GM12872 (cell line): ENCODE measurements around the gene NGDN.

ENCODE experiments used
- TF ChIP-seq, protein P1 (sequence below): IDR thresholded peaks from 3 replicates; pipeline ENCODE4 v1.5.1; 2011; ENCODE audit warnings: low read depth, mild to moderate bottlenecking, low read length, moderate library complexity; ENCODE audit not compliant: insufficient read depth

Gene NGDN

DNA sequence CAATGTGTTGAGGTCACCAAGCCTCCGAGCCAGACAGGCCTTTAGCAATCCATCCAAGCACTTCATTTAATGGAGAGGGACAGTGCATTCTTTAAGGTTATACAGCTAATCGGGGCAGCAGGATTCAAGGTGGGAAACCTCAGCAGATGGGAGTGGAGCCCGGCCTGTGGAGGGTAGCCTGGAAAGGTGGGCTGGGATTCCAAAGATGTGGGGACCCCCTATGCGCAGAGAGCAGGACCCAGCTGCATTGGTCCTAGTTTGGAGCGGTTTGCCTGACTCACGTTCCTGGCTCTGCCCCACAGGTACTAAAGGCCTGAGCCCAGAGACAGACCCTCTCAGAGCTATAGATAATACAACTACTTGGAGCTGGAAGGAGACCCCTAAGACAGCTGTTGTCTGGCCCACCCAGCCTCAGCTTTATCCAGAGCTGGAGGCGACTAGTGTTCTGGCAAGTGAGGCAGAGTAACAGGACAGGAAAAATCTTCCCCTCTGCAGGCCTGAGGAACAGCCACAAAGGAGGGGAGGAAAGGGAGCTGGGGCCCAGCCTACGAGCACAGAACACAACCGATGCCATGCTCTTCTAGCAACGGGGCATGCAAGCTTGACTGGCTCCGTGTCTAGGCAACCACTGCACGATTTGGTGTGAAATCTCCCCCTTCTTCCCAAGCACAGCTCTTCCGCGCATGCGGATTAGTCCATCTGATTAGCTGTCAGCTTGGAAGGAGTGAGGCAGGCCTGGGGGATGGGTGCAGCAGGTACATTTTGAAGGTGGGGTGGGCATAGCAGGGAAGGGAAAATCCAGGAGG, 33.0 kb upstream of the NGDN start:
- TF ChIP-seq, protein P1, sequence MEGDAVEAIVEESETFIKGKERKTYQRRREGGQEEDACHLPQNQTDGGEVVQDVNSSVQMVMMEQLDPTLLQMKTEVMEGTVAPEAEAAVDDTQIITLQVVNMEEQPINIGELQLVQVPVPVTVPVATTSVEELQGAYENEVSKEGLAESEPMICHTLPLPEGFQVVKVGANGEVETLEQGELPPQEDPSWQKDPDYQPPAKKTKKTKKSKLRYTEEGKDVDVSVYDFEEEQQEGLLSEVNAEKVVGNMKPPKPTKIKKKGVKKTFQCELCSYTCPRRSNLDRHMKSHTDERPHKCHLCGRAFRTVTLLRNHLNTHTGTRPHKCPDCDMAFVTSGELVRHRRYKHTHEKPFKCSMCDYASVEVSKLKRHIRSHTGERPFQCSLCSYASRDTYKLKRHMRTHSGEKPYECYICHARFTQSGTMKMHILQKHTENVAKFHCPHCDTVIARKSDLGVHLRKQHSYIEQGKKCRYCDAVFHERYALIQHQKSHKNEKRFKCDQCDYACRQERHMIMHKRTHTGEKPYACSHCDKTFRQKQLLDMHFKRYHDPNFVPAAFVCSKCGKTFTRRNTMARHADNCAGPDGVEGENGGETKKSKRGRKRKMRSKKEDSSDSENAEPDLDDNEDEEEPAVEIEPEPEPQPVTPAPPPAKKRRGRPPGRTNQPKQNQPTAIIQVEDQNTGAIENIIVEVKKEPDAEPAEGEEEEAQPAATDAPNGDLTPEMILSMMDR: no peak

DNA sequence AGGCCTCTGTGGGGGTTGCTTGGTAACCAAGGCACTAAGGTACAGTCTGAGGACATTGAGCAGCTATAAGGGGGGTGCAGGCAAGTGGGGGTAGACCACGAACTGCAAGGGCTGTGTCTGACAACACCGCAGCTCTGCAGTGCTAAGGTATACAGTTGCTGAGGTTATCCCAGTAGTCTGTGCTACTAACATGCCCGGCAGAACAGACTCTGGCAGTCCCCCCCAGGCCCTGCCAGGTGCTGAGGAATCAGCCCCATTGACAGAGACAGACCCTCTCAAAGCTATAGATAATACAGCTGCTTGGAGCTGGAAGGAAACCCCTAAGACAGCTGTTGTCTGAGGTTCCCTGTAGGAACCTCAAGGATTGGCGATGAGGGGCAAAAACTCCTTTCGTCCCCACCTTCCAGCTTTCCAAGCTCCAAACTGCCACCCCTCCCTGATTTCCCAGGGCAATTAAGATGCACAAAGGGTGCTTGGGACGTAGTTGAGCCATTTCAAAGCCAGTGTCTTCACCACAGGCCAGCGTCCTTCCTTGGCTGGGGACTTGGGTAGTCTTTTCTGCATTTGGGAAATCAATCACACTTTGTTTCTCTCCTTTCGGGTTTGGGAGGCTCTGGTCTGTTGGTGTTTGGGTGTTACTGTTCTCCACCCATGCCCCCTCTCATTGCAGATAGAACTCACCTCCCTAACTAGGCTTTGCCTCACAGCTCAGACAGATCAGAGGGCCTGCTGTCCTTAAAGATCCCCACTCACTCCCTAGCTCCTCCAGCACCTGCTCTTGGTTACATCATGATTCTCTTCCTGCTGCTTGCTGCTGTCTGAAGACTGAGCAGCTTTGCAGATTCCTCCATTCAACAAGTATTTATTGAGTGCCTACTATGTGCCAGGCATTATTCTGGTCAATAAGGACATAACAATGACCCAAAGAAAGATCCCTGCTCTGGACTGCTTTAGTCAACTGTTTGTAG, 32.1 kb upstream of the NGDN start:
- TF ChIP-seq, protein P1: no peak

DNA sequence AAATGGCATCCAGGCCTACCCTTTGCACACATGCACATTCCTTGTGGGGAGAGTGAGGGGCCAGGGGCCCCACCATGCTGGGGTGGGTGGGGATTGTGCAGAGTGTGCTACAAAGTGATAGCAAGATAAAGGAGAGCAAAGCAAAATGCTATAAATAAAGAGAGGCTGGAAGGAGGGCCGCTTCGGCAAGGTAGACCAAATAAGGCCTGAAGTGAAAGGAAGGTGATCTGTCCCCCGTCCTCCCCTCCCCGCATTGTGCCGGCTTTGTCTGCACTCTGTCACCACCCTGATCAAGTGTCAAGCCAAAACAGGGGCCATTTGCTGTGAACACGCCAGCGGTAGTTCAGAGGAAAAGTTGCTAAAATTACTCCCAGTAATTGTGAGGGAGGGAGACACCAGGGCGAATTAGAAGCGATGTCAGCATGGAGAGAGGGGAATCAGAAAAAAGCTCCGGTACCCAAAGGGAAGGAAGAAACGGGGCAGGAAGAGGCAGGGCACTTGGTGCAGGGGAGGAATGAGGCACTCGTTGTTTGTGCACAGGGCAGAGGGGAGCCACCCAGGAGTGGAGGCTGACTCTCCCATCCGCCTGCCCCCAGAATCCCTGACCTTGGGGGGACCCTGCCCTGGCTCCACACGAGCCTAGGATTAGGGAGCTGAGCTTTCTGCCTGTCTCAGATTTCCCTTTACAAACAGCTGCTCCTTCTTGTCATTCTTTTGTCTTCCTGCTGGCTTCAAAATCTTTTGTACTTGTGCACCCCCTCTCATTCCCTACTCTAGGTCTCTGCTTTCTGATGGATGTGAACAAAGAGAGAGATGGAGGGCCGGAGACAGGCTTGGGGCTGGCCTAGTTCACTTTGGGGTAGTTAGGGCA, 31.2 kb upstream of the NGDN start:
- TF ChIP-seq, protein P1: no peak

DNA sequence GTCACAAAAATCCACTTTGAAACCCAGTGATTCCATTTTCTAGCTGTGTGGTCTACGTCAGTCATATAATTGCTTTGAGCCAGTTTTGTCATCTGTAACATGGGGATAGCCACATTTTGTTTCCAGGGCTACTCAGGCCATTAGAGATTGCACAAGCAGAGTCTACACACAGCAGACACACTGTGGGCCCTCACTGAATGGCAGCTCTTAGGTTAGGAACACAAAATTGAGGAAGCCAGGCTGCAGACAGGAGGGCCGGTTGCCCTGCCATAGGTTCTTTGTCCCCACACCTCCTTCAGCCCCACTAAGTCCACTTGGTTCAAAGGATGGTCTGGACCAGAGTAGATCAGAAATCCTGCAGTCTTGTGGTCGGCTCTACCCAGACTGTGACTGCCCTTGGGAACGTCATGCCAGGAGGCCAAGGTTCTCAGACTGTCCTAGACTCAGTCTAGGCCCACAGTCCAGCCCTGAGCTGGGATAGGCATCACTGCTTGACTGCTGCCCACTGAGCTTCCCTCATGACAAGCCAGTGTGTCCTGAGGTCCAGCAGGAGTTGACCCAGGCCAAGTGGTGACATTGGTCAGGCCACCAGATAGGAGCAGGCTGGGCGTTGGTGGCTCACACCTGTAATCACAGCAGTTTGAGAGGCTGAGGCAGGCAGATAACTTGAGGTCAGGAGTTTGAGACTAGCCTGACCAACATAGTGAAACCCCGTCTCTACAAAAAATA, 30.2 kb upstream of the NGDN start:
- TF ChIP-seq, protein P1: no peak

DNA sequence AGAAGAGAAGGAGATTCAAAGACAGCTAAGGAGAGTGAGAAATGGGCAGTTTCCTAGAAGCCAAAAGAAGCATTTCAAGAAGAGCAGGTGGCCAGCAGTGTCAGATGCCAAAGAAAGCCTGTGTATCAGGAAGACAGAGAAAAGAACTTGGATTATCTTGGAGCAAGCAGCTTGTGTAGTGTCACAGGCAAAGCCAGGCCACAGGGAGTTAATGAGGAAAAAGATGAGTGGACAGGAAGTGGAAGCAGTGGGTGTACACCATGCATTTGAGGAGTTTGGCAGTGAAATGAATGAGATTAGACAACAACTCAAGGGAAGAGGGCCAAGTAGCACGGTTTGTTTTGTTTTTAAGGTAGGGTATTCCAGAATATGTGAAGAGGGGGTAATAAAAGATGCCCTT, 28.4 kb upstream of the NGDN start:
- TF ChIP-seq, protein P1: no peak

DNA sequence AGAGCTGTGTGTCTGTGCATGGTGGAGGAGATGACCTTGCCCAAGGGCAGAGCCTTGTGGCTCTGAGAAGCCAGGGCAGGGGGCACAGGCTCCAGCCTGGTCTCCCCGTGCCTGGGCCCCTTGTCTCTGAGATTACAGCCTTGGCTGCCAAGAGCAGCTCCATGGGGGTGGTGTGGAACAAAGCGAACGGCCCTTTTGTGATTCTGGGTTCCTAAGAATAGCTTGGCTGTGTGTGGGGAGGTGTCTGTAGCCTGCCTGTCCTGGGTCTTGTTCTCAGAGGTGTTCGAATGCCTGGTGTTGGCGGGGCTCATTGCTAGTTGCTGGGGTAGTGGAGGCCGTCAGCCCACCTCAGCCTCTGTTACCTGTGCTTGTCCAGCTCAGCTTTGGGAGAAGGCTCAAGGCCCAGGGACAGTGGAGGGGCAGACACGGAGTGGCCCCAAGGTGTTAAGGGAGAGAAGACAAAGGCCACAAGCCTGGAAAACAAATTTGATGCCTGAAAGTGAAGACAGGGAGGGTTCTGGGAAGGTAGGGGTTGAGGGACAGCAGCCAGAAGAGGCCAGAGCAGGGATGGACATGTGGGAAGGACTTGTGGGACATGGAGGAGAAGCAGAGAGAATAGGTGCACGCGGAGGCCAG, 26.7 kb upstream of the NGDN start:
- TF ChIP-seq, protein P1: no peak
